ENCODE data around the gene MTHFD1.
A peak's percentile ranks its signal among the peaks of the same experiment; 100 is the strongest.

Gene MTHFD1

DNA sequence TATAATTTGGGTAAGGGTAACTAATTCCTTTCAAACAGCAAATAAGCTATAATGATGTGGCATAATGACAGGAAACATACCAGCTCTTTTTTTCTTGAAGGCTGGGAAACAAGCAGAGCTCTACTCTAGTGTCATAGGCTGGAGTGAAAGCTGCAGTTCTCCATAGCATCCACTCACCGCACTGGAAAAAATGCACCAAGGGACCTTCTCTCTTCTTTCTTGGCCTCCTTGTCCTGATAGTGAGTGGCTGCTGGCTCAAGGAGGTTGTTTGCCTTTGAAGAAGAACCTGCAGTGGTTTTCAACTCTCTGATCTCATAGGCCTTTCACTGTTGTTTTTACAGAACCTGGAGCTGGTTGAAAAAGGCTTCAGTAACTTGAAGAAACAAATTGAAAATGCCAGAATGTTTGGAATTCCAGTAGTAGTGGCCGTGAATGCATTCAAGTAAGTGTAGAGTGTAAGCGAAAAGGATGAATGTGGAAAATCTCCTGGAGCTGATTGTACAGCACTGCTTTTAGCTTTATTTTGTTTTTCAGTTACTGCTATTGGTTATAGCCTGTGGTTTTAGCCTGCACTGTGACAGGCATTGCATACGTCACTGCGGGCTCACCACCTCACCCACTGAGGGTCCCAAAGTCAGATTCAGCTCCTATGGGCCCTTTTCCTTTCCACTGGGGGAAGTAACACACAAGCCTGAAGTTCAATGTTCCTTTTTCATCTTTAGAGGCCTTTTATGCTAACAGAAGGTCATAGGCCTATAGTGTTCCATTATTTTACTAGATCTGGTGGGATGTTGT, 59.9 kb downstream of the MTHFD1 start:
- no peak for DNase-seq (ENCODE audit: low spot score)

DNA sequence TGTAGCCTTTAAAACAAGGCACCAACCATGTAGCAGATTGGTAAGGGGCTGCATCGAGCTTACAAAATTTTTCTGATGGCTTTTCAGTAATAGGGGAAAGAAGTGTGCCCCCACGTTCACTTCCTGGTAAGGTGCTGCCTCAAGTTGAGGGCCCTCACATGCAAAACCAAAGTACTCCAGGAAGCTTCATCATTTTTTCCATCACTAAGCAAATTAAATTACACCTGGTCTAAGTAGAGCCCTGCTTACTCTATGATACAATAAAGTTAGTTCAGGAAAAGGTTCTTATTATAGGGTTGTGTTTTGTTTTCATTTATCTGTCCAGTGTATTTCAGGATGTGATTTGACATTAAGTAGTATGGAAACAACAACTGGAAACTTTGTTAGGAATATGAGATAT, 62.1 kb downstream of the MTHFD1 start:
- DNase-seq (ENCODE audit: low spot score): no peak

DNA sequence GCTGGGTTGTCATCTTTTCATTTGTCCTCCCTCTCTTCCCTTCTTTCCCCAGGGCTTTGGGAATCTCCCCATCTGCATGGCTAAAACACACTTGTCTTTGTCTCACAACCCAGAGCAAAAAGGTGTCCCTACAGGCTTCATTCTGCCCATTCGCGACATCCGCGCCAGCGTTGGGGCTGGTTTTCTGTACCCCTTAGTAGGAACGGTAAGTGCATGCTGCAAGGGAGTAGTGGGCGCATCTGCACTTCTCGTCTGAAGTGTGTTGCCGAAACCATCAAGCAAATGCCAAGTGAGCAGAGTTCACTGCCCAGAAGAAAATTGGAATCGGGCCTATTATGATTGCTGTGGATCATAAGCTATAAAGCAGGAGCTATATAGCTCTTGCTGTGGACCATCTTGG, 66.5 kb downstream of the MTHFD1 start:
- DNase-seq (ENCODE audit: low spot score): no peak

DNA sequence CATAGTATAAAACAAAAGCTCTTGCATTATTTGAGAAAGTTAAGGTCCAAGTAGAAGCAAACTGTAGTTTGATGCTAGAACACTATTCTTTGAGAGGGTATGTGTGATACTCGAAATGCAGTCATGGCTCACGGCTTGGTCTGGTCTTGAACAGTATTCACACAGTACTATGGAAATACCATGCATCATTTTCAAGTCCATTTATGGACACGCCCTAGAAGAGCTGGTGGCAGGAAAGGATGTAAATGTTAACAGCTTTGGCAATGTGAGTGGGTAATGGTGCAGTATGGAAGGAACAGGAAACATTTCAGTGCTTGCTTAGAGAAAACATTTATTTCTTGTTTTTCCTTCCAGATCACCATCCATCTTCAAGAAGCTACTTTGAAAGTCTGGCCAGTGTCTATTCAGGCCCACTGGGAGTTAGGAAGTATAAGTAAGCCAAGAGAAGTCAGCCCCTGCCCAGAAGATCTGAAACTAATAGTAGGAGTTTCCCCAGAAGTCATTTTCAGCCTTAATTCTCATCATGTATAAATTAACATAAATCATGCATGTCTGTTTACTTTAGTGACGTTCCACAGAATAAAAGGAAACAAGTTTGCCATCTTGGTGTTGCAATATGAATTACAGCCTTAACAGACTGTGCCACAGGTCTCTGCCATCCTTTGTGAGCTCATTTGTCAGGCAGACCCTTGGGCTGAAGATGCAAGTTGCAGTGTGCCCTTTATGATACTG, 71.4 kb downstream of the MTHFD1 start:
- no peak for DNase-seq (ENCODE audit: low spot score)

DNA sequence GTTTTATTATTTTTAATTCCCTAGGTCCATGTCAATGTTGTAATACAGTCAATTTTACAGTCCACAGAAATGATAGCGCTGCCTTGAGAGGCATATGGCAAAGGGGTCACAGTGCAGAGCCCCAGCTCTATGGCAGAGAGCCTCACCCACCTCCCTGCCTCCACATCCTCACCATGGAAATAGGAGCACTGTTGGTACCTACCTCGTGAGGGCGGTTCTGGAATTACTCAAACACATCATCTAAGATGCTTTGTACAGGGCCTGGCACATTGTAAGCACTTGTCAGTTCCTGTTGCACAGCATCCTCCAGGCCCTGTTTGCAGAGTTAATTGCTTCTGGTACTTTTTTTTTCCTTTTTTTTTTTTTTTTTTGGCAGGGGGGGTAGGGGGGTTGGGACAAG, 73.1 kb downstream of the MTHFD1 start:
- no peak for DNase-seq (ENCODE audit: low spot score)

DNA sequence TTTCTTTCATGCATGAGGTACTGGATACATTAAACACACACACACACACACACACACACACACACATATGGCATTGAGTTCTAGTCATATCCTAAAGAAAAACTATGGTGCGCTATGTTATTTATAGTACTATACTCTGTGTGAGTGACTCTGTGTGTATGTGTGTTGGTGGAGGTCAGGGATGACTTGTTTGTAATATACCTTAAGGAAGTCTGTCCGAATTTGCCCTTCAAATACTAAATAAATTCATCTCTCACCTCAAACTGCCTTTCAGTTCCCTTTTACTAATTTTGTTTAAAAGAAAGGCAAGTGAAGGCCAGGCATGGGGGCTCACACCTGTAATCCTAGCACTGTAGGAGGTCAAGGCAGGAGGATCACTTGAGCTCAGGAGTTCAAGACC, 75.0 kb downstream of the MTHFD1 start:
- DNase-seq (ENCODE audit: low spot score): no peak

DNA sequence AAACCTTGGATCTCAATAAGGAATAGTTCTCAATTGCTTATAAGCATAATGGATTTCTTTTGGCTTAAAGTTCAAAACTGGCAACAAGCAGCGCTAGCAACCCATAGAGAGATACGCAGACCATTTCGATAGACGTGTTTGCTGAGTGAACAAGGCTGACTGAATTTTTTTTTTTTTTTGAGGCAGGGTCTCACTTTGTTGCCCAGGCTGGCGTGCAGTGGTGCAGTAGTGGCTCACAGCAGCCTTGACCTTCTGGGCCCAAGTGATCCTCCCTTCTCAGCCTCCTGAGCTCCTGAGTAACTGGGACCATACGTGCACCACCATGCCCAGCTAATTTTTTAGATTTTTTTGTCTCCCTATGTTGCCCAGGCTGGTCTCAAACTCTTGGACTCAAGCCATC, 75.7 kb downstream of the MTHFD1 start:
- no peak for DNase-seq (ENCODE audit: low spot score)

DNA sequence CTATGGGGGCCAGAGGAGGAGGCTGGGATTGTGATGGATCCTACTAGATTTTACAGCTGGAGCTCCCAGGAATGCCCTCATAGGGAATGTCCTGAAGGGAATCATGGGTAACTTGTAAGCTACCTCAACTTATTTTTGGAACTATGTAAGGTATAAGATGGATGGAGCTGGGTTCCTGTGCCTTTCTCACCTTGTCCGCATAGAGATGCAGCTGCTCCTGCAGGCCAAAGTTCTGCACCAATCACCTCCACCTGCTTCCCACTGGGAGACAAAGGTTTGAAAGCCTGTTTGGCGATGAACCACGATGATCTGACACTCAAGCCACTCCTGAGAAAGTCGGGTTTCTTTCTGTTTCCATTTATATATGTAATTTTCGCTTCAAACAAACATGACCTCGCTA, 76.5 kb downstream of the MTHFD1 start:
- DNase-seq (ENCODE audit: low spot score): no peak

DNA sequence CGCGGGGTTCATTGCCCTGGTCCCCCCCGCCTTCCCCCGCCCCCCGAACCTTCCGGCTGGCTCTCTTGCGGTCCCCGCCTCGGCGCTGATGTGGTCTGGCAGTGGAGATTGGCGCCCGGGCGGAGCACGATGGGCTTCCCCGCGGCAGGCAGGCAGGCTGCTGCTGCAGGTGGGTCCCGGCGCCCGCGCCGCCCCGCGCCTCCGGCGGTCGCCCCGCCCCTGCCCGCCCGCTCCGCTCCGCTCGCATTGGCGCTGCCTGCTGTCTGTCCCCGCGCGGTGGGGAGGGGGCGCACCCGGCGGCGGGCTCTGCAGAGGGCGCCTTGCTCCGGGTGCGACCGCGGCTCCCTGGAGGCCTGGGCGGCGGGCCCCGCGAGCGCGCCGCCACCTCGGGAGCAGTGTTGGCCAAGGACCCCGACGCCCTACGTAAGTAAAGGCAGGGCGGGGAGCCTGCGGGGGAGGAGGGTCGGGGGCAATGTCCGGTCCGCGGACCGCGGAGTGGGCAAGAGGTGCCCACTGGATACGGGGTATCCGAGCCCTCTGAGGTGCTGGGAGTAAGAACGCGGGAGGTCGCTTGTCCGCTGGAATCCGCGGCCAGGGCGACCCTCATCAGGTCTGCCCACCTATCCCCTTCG, 77.2 kb downstream of the MTHFD1 start, which contains the start of gene AKAP5:
Gene AKAP5, plus strand, starts transcription at position 309 of the 632 bp plus-strand sequence. CDS start 2,896 bp downstream, outside the sequence.
- peak; percentile 40 for DNase-seq (ENCODE audit: low spot score)

DNA sequence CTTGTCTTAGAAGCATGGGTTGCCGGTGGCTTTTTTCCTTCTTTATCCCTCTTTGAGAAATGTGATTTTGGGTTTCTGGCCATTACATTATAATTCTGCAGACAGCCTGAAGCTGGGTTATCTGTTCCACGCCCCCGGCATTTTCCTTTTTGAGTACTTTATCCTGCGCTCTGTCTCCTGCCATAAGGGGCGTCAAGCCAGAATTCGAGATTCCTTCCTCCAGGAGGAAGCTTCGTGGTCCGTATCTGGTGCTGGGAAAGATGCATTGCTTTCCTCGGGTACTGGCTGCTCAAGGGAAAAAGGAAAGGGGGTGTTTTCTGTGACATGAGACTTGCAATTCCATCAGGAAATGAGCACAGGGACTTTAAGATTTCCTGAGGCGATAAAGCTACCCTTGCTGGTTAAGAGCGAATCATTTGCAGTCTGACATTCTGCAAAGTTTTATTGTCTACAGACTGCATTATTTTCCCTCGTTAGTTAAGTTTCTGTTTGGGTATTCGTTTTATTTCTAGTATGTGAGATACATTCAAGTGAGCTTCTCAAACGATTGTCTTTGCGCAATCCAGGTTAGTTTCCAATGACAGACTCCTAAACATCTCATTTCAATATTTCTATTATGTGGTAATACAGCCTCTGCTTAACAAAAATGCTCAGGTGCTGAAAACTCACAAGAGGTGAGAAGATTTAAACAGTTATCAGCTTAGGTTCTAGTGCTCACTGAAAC, 77.8 kb downstream of the MTHFD1 start:
- DNase-seq (ENCODE audit: low spot score): peak; percentile 62

DNA sequence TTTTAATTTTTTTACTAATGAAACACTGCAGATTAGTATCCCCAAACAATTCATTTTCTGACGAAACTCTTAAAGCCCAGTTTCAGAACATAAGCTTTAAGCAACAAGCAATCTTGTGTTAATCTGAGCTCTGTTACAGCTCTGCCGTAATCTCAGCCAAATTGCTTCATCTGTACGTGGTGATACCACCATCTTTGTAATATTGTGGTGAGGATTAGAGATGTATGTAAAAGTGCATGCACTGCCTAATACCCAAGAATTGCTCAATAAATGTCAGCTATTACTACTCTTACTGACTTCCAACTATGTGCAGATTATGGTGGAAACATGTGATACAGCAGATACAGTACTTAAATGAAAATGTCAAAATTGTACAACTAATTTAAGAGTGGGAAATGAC, 78.9 kb downstream of the MTHFD1 start:
- no peak for DNase-seq (ENCODE audit: low spot score)

DNA sequence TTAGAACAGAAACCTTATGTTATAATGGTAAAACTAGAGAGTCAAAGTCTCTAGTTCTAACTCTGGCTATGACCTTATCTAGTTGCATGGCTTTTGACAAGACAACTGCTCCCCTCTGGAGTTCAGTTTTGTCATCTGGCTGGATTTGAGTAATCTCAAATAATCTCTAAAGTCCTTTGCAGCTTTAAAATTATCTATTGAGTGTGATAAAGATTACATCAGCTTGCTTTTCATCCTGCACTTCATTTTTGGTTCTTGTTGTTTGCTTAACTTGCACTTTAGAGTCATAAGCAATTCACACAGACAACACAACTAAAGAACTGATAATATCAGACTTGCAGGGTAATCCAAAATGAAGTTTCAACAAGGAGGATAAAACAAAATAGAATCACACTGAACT, 79.4 kb downstream of the MTHFD1 start:
- no peak for DNase-seq (ENCODE audit: low spot score)

DNA sequence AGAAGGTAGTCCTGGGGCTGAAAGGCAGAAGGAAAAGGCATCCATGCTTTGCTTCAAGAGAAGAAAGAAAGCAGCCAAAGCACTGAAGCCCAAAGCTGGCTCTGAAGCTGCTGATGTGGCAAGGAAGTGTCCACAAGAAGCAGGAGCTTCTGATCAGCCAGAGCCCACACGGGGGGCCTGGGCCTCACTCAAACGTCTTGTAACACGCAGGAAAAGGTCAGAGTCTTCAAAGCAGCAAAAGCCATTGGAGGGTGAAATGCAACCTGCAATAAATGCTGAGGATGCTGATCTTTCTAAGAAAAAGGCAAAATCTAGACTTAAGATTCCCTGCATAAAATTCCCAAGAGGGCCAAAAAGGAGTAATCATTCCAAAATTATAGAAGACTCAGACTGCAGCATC, 80.3 kb downstream of the MTHFD1 start:
- DNase-seq (ENCODE audit: low spot score): no peak

DNA sequence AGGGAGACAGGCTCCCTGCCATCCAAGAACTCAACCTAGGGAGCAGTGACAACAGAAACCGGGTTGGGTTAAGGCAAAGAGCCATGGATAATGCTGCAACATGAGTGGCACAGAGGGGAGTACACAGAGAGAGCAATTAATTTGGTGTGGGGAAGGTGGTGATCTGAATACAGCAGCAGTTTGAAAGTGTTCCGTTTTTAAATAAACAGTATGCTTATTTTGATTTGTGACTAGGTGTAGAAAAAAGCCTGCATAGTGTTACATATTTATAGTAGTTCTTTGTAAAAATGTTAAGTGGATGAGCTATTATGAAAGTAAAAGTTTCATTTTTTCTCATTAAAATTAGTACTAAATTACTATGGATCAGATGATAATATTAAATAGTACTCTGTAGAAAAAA, 85.9 kb downstream of the MTHFD1 start:
- DNase-seq (ENCODE audit: low spot score): no peak

DNA sequence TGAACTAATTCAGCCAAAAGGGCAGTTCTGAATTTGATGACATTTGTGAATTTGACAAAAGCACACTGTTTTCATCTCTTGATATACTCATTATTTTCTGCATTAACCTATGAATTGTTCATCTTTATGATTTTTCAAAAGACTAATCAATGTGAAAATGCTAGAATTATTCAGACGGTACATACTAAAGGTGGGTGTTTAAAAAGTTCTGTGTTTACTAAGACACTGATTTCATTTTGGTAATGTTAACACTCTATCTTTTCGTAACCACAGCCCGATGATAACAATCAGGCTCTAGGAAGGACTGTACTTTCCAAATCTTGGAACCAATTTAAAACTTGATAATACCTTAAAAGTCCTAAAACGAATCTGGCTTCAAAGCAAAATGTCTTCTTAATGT, 86.5 kb downstream of the MTHFD1 start:
- DNase-seq (ENCODE audit: low spot score): no peak

DNA sequence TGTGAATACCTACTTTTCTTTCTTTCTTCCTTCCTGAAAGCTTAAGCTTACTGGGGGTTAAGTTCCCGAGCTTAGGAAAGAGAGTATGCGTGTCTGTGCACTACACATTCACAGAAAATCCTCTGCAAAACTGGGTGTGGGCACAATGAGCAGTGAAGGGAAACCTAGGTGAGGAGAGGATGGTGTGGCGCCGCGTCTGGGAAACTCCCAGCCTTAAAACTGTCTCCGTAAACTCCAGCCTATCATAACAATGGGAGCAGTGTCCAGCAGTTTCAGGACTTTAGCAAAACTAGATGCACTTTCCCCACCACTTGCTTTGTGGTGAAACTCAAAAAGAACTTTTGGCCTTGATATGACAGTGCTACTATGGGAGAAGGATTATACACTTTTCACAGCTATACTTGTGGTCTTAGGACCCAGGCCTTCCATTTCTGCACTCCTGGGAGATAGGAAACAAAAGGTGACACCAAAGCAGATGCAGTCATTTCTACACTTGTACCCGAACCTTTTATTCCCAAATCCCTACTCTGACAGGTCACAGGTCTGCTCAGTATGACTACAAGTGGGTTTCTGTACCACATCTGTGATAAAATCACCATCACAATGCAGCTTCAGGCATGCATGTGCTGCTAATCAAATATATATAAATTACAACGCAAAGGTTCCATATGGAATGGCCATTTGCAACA, 87.6 kb downstream of the MTHFD1 start:
- DNase-seq (ENCODE audit: low spot score): no peak

DNA sequence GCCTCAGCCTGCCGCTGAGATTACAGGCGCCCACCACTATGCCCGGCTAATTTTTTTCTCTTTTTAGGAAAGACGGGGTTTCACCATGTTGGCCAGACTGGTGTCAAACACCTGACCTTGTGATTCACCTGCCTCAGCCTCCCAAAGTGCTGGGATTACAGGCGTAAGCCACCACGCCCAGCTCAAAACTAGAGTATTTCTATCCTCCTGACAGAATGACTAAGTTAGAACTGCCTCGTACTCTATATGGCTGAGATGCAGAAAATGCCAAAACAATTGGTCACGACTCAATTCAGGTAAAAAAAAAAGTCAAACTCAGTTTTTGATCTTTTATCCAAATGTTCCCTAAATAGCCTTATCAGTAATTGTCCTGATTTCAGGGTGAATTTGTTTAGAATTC, 88.3 kb downstream of the MTHFD1 start:
- DNase-seq (ENCODE audit: low spot score): no peak

DNA sequence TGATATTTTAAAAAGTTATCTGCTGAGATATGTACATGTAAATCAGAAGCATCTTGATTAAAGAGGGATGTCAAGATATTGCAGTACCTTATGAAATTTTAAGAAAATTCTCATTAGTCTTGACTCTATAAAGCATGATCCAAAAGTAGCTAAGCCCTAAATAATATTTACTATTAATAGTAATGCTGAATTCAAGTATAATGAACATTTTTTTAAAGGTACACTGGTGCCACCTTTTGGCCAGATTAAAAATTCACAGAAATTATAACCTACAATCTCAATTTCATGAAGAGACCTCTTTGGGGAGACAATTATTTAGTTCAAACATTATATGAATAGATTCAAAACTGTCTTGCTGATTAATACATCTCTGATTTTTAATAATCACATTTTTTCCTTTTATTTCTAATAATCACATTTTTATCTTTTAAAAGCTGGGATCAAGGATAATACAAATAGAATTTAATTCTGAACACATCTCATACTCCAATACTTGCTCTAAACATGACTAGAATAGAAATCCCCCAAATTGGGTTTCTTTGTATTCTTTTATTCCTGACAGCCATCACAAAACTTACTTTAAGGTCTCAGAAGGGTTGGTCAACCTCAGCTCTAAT, 90.6 kb downstream of the MTHFD1 start:
- DNase-seq (ENCODE audit: low spot score): peak; percentile 35

DNA sequence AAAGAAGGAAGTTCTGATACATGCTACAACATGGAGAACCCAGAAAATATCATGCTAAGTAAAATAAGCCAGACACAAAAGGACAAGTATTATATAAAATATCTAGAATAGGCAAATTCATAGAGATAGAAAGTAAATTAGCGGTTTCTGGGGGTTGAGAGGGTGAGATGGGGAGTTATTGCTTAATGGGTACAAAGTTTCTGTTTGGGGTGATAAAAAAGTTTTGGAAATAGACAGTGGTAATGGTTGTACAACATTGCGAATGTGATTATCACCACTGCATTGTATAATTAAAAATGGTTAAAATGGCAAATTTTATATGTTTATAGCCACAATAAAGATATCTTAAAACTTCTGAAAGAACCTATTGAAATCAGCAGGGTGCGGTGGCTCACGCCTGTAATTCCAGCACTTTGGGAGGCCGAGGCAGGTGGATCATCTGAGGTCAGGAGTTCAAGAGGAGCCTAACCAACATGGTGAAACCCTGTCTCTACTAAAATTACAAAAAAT, 100.5 kb downstream of the MTHFD1 start:
- no peak for DNase-seq (ENCODE audit: low spot score)

DNA sequence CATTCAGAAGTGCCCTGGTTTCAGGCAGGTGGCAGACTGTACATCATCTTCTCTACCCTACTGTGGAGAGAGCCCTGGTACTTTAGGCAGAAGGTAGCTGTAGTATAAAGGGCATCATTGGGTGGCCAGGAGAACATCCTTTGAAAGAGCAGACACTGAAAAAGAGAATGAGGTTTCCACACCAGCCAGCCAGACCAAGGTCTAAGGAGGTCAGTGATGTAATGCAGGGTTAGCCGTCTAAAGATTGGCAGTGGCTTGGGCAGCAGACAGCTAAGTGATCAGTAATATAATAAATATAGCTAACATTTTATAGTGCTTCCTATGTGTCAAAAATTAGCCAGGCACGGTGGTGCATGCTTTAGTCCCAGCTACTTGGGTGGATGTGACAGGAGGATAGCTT, 103.5 kb downstream of the MTHFD1 start:
- no peak for DNase-seq (ENCODE audit: low spot score)

DNA sequence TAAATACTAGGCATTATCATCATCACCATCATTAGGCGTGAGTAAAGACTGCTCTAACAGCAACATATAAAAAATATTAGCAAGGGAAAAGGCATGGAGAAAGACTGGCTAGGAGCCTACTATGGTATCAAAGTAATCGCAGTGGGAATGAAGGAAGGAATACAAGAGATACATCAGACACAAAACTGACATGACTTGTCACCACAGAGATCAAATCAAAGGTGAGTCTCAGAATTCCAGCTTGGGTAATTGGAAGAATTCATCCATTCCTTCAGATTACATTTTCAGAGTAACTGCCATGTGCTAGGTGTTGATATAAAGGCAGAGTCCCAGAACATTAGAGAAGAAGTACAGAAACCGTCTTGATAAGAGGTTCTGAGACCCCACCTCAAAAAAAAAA, 105.3 kb downstream of the MTHFD1 start:
- DNase-seq (ENCODE audit: low spot score): no peak

Data from RKO (cell line).